LoVo (cell line): ENCODE measurements around the gene DRAM1.
A peak's percentile ranks its signal among the peaks of the same experiment; 100 is the strongest.
"Not testable (repeated sequence)": the region's sequence is repeated elsewhere in the genome, so short reads cannot be mapped to it uniquely, and the experiment has no call there.

Experiments
- DNase-seq: peaks from one replicate; pipeline ENCODE4 v3.0.0-alpha.2; 2016; ENCODE audit warnings: low spot score

The DRAM1 gene

GRCh38 chr12:101859664-101860607 is 17.4 kb upstream of the DRAM1 start:
- no peak for DNase-seq

GRCh38 chr12:101861688-101862087 is 15.7 kb upstream of the DRAM1 start:
- not testable (repeated sequence) for DNase-seq

GRCh38 chr12:101862245-101862644 is 15.1 kb upstream of the DRAM1 start:
- DNase-seq: no peak

- no peak for DNase-seq
Observed at GRCh38 chr12:101863981-101864380, 13.4 kb upstream of the DRAM1 start.

- DNase-seq: no peak
Observed at GRCh38 chr12:101866615-101867373, 10.6 kb upstream of the DRAM1 start.

- not testable (repeated sequence) for DNase-seq
Observed at GRCh38 chr12:101867619-101868018, 9.8 kb upstream of the DRAM1 start.

- DNase-seq: no peak
Observed at GRCh38 chr12:101870925-101871324, 6.5 kb upstream of the DRAM1 start.

- no peak for DNase-seq
Observed at GRCh38 chr12:101875162-101875561, 2.2 kb upstream of the DRAM1 start.

- no peak for DNase-seq
Observed at GRCh38 chr12:101876322-101876860, 989 bp upstream of the DRAM1 start.

- DNase-seq: peak; percentile 28
Observed at GRCh38 chr12:101877806-101878242, 444 bp downstream of the DRAM1 start.

GRCh38 chr12:101878243-101878821 is 952 bp downstream of the DRAM1 start:
- no peak for DNase-seq

GRCh38 chr12:101880769-101881168 is 3.4 kb downstream of the DRAM1 start:
- DNase-seq: no peak

- no peak for DNase-seq
Observed at GRCh38 chr12:101881228-101881627, 3.8 kb downstream of the DRAM1 start.

GRCh38 chr12:101884174-101884573 is 6.8 kb downstream of the DRAM1 start:
- no peak for DNase-seq

- DNase-seq: not testable (repeated sequence)
Observed at GRCh38 chr12:101884781-101885340, 7.5 kb downstream of the DRAM1 start.

GRCh38 chr12:101885912-101886561 is 8.7 kb downstream of the DRAM1 start:
- DNase-seq: no peak

- no peak for DNase-seq
Observed at GRCh38 chr12:101889211-101889752, 11.9 kb downstream of the DRAM1 start.

GRCh38 chr12:101891462-101891971 is 14.1 kb downstream of the DRAM1 start:
- DNase-seq: no peak

- no peak for DNase-seq
Observed at GRCh38 chr12:101892794-101893193, 15.4 kb downstream of the DRAM1 start.

GRCh38 chr12:101901777-101902176 is 24.4 kb downstream of the DRAM1 start:
- no peak for DNase-seq

GRCh38 chr12:101902641-101903040 is 25.3 kb downstream of the DRAM1 start:
- no peak for DNase-seq
